GM19193 (cell line): ENCODE measurements around the gene CYP27B1.

Experiments
- POLR2A ChIP-seq: IDR thresholded peaks from 4 replicates; pipeline ENCODE4 v1.6.1; 2011; ENCODE audit not compliant: insufficient read depth, insufficient read length; ENCODE audit errors: extremely low read depth

Gene CYP27B1

GRCh38 chr12:57751788-57752667, 14.8 kb downstream of the CYP27B1 start, which contains the start of gene CDK4:
CDK4 (minus strand) TSS chr12:57752310; CDS start chr12:57751717, 593 bp downstream.
- peak; percentile 86 for TF ChIP-seq POLR2A

- no peak for TF ChIP-seq POLR2A
Observed at GRCh38 chr12:57751432-57751787, 15.5 kb downstream of the CYP27B1 start.

- no peak for TF ChIP-seq POLR2A
Observed at GRCh38 chr12:57750561-57751431, 16.1 kb downstream of the CYP27B1 start.

- no peak for TF ChIP-seq POLR2A
Observed at GRCh38 chr12:57749061-57749460, 17.8 kb downstream of the CYP27B1 start.

- TF ChIP-seq POLR2A, result no peak
Observed at GRCh38 chr12:57746025-57746424, 20.9 kb downstream of the CYP27B1 start.

- no peak for TF ChIP-seq POLR2A
Observed at GRCh38 chr12:57745485-57745881, 21.4 kb downstream of the CYP27B1 start.

GRCh38 chr12:57744777-57745484, 21.9 kb downstream of the CYP27B1 start, which contains the start of gene TSPAN31:
TSPAN31 (plus strand) TSS chr12:57745039; CDS start chr12:57745155, 116 bp downstream.
- peak; percentile 81 for TF ChIP-seq POLR2A

- no peak for TF ChIP-seq POLR2A
Observed at GRCh38 chr12:57744194-57744776, 22.6 kb downstream of the CYP27B1 start.

GRCh38 chr12:57743769-57744168, 23.1 kb downstream of the CYP27B1 start:
- TF ChIP-seq POLR2A, result no peak

GRCh38 chr12:57741844-57742738, 24.8 kb downstream of the CYP27B1 start:
- TF ChIP-seq POLR2A, result peak; percentile 54

- no peak for TF ChIP-seq POLR2A
Observed at GRCh38 chr12:57741413-57741789, 25.5 kb downstream of the CYP27B1 start.

- no peak for TF ChIP-seq POLR2A
Observed at GRCh38 chr12:57740656-57741412, 26.0 kb downstream of the CYP27B1 start.
